Adrenal gland (tissue), 12 donors: ENCODE data around the gene KNTC1. TPM values are rescaled to one million over a fixed set of nuclear protein-coding genes. Genes with fewer than 3 reads are reported as not detected.

Experiments used
- DNase-seq, 7 donors: peaks; one replicate each; pipeline ENCODE4 v3.0.0-alpha.2; 2019 to 2020
- H3K27ac ChIP-seq, 5 donors: fragments of 200-600 bp; sonication (generic) in 4 of 5; 1 replicate in 3 of 5; 2 replicates in 2 of 5; pipeline versions ENCODE4 v1.5.1 to v1.8.0; 2016 to 2020; ENCODE audit warnings: mild to moderate bottlenecking in 1 of 5
- H3K27me3 ChIP-seq: fragments of 200-600 bp; 2 replicates; pipeline ENCODE4 v1.8.0; 2021
- H3K36me3 ChIP-seq, 2 donors: fragments of 200-600 bp; replicated peaks in 1 of 2; 1 replicate in 1 of 2; 2 replicates in 1 of 2; pipeline versions ENCODE4 v1.5.1 to v1.8.0; 2018 to 2022
- H3K4me1 ChIP-seq, 2 donors: fragments of 200-600 bp; replicated peaks in 1 of 2; 1 replicate in 1 of 2; 2 replicates in 1 of 2; pipeline versions ENCODE4 v1.5.1 to v1.8.0; 2018 to 2021
- H3K4me3 ChIP-seq, 4 donors: fragments of 200-600 bp; sonication (generic) in 3 of 4; one replicate each; pipeline ENCODE4 v1.5.1; 2016 to 2018
- H3K9me3 ChIP-seq, 3 donors: fragments of 200-600 bp; sonication (generic) in 1 of 3; replicated peaks in 1 of 3; 1 replicate in 2 of 3; 2 replicates in 1 of 3; pipeline versions ENCODE4 v1.5.1 to v1.8.0; 2016 to 2021
- POLR2A ChIP-seq, 2 donors: fragments of 450-650 bp; IDR thresholded peaks; one replicate each; pipeline ENCODE4 v1.6.1; 2017; ENCODE audit warnings: antibody characterized with exemption in 2 of 2, mild to moderate bottlenecking in 2 of 2, moderate library complexity in 1 of 2
- WGBS, 4 donors: extraction: QIAGEN DNeasy Blood & Tissue Kit in 2 of 4; methylation state at CpG; one replicate each; pipeline versions ENCODE4 v1.1.5 to v1.1.7; 2013 to 2017; 5-methylcytosine and 5-hydroxymethylcytosine counted together
- intact Hi-C, 2 donors: fragments of 100-400 bp; cut with DNase I; formaldehyde crosslinking; loops; one replicate each; pipeline versions ENCODE4 v1.14.1 to v1.15.0; 2022 to 2023
- polyA plus RNA-seq, 3 donors: library from polyadenylated mRNA; stranded (reverse); fragments of 200-250 nt in 2 of 3; fragments of 350-450 nt in 1 of 3; fragmentation: Illumina TruSeq in 1 of 3; extraction: RNeasy Lipid Tissue Mini Kit (QIAGEN cat#74804) in 1 of 3; gene quantifications; one replicate each; pipeline ENCODE4 v1.2.3, GENCODE V29; 2013 to 2014
- total RNA-seq, 9 donors: library from RNA; depleted of rRNA in 4 of 9; stranded (reverse); fragments of >200 nt in 4 of 9; fragments of 120-200 nt in 1 of 9; fragmentation: NEBNext Ultra II Directional in 1 of 9; extraction: Animal tissue kit (Norgen Biotek cat#: 25700) in 1 of 9; gene quantifications; one replicate each; pipeline versions ENCODE4 v1.1.0 to v1.2.4, GENCODE V29; 2013 to 2023
- TF ChIP-seq, protein P1 (sequence below), 6 experiments: fragments of 450-650 bp in 4 of 6; fragments of 200-600 bp in 2 of 6; sonication (generic) in 1 of 6; IDR thresholded peaks; 1 replicate in 5 of 6; 2 replicates in 1 of 6; pipeline versions ENCODE4 v1.5.1 to v1.8.0; 2016 to 2021; ENCODE audit warnings: antibody characterized with exemption in 6 of 6, mild to moderate bottlenecking in 2 of 6, moderate library complexity in 1 of 6
- donor health status: healthy with polysubstance abuse.
- donor health status: Bipolar disorder and iron deficiency.
- donor health status: DM: yes; HTN: yes; CAD: no.
- donor health status: DM: no; HTN: no; CAD: no.
- donor health status: DM: no; HTN: no; CAD: no.
- donor health status: DM: yes; HTN: yes; CAD: no.

The KNTC1 gene
- total and polyA plus RNA-seq, 12 donors = 5.7 to 38.5 (median 13.8) TPM

DNA sequence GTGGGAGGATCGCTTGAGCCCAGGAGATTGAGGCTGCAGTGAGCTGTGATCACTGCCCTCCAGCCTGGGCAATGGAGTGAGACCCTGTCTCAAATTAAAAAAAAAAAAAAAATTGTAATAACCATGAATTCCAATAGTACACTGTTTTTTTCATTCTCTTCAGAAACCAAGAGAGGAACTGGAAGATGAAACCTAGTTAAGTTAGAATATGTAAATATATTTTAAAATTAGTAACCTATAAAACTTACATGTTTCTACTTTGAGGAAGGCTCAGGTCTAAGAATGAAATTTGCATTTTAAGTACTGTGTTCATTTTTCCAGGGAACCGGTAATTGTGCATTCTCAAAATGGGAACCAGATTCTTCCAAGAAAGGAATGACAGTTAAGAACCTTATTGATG, 18.8 kb downstream of the KNTC1 start:
- H3K4me1 ChIP-seq = no peaks in the 10 kb centered on the region
- intact Hi-C loops = no loop called here
- H3K9me3 ChIP-seq = no peaks in the 10 kb centered on the region
- TF ChIP-seq POLR2A (IDR thresholded peaks at IDR 0.05) = no peak
- TF ChIP-seq, protein P1, sequence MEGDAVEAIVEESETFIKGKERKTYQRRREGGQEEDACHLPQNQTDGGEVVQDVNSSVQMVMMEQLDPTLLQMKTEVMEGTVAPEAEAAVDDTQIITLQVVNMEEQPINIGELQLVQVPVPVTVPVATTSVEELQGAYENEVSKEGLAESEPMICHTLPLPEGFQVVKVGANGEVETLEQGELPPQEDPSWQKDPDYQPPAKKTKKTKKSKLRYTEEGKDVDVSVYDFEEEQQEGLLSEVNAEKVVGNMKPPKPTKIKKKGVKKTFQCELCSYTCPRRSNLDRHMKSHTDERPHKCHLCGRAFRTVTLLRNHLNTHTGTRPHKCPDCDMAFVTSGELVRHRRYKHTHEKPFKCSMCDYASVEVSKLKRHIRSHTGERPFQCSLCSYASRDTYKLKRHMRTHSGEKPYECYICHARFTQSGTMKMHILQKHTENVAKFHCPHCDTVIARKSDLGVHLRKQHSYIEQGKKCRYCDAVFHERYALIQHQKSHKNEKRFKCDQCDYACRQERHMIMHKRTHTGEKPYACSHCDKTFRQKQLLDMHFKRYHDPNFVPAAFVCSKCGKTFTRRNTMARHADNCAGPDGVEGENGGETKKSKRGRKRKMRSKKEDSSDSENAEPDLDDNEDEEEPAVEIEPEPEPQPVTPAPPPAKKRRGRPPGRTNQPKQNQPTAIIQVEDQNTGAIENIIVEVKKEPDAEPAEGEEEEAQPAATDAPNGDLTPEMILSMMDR (IDR thresholded peaks at IDR 0.05) = no peak
- no peak overlapping the region for H3K4me3 ChIP-seq
- WGBS, 4 donors = 93 to 100% (median 98%) methylated on average over 2 of the region's 2 CpGs
- H3K36me3 ChIP-seq = peaks cover 0 to 4% of the 10 kb centered on the region in 2 donors
- no peaks in the 10 kb centered on the region for H3K27me3 ChIP-seq
- DNase-seq = no peak
- H3K27ac ChIP-seq = no peak overlapping the region

- Histone ChIP-seq H3K27me3 (no peaks in the 10 kb centered on the region), H3K4me1 (no peaks in the 10 kb centered on the region), H3K9me3 (no peaks in the 10 kb centered on the region), H3K27ac (no peak overlapping the region), H3K36me3 (peaks cover 0 to 18% of the 10 kb centered on the region in 2 donors), H3K4me3 (no peak overlapping the region)
- TF ChIP-seq POLR2A (IDR thresholded peaks at IDR 0.05) = no peak
- TF ChIP-seq, protein P1 (IDR thresholded peaks at IDR 0.05) = no peak
- intact Hi-C loops = no loop called here
- WGBS, 4 donors = 87 to 93% (median 88%) methylated on average over 5 of the region's 5 CpGs
- no peak for DNase-seq
Measured at GRCh38 chr12:122547330-122547729, 20.3 kb downstream of the KNTC1 start.

GRCh38 chr12:122558745-122559641, 31.9 kb downstream of the KNTC1 start:
- TF ChIP-seq, protein P1 (IDR thresholded peaks at IDR 0.05) = no peak
- TF ChIP-seq POLR2A (IDR thresholded peaks at IDR 0.05) = no peak
- H3K27me3 ChIP-seq = no peaks in the 10 kb centered on the region
- H3K9me3 ChIP-seq = no peaks in the 10 kb centered on the region
- H3K4me1 ChIP-seq = no peaks in the 10 kb centered on the region
- H3K4me3 ChIP-seq = no peak overlapping the region
- peaks cover 0 to 10% of the 10 kb centered on the region in 2 donors for H3K36me3 ChIP-seq
- H3K27ac ChIP-seq = no peak overlapping the region
- intact Hi-C loops = no loop called here
- DNase-seq = no peak
- 97 to 98% (median 98%) methylated on average over 16 of the region's 16 CpGs for WGBS, 4 donors

DNA sequence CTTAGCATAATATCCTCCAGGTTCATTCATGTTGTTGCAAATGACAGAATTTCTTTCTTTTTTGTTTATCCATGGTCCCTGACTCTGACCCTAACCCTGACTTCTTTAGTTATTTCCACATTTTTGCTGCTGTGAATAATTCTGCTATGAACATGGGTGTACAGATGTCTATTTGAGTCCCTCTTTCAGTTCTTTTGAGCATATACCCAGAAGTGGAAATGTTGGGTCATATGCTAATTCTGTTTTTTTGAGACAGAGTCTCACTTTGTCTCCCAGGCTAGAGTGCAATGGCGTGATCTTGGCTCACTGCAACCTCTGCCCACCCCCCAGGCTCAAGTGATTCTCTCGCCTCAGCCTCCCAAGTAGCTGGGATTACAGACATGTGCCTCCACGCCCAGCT, 33.1 kb downstream of the KNTC1 start:
- intact Hi-C loops = no loop called here
- no peaks in the 10 kb centered on the region for H3K4me1 ChIP-seq
- 96 to 100% (median 98%) methylated on average over 2 to 3 of the region's 3 CpGs for WGBS, 4 donors
- H3K9me3 ChIP-seq = no peaks in the 10 kb centered on the region
- H3K27ac ChIP-seq = no peak overlapping the region
- no peak overlapping the region for H3K4me3 ChIP-seq
- DNase-seq = no peak
- peaks cover 0 to 10% of the 10 kb centered on the region in 2 donors for H3K36me3 ChIP-seq
- TF ChIP-seq POLR2A (IDR thresholded peaks at IDR 0.05) = no peak
- H3K27me3 ChIP-seq = no peaks in the 10 kb centered on the region
